IMR-90 (cell line): ENCODE results near the gene SPEF2. TPM values are rescaled to one million over a fixed set of nuclear protein-coding genes. Genes with fewer than 3 reads are reported as not detected.

Source experiments
- ATAC-seq: fragments of 200-7000 bp; cut with Tn5 transposase; 2 replicates; pipeline ENCODE4 v1.9.1; 2020; ENCODE audit warnings: low read depth, mild to moderate bottlenecking, moderate library complexity
- BruUV-seq: library from RNA; stranded (reverse); fragments of 400-500 nt; replicated peaks from 2 replicates; lab custom pipeline; 2021; lab: Mats Ljungman, UMichigan
- CTCF ChIA-PET: fragments of 300-600 bp; formaldehyde crosslinking; extraction: SDS; loops from one replicate; lab custom pipeline; 2021; ENCODE audit warnings: antibody characterized with exemption; lab: Yijun Ruan, JAX
- POLR2A ChIA-PET: fragments of 300-600 bp; sonication (Branson Sonifier 250); formaldehyde crosslinking; loops from one replicate; lab custom pipeline; 2022; ENCODE audit warnings: antibody characterized with exemption; ENCODE audit not compliant: unreplicated experiment; lab: Charles Lee
- DNase-seq: peaks from one replicate; pipeline ENCODE4 v3.0.0; 2013
- H2AFZ ChIP-seq: replicated peaks from 2 replicates; pipeline ENCODE3; 2013; ENCODE audit warnings: low read length, mild to moderate bottlenecking; ENCODE audit not compliant: poor library complexity
- H2AK5ac ChIP-seq: 2 replicates; pipeline ENCODE4 v1.6.1; 2013; ENCODE audit warnings: low read depth, low read length, inconsistent platforms
- H2AK9ac ChIP-seq: replicated peaks from 2 replicates; pipeline ENCODE3; 2013; ENCODE audit warnings: mild to moderate bottlenecking, low read depth, low read length, moderate library complexity; ENCODE audit not compliant: poor library complexity
- H2BK120ac ChIP-seq: 2 replicates; pipeline ENCODE4 v1.6.1; 2013; ENCODE audit warnings: low read depth, low read length, inconsistent platforms
- H2BK15ac ChIP-seq: 3 replicates; pipeline ENCODE4 v1.6.1; 2013; ENCODE audit warnings: low read depth, low read length, inconsistent platforms
- H2BK20ac ChIP-seq: 2 replicates; pipeline ENCODE4 v1.6.1; 2013; ENCODE audit warnings: low read depth, mild to moderate bottlenecking, inconsistent platforms, low read length, moderate library complexity
- H2BK5ac ChIP-seq: 2 replicates; pipeline ENCODE4 v1.6.1; 2013; ENCODE audit warnings: mild to moderate bottlenecking, low read depth, low read length, inconsistent platforms; ENCODE audit not compliant: poor library complexity, severe bottlenecking
- H3K14ac ChIP-seq: replicated peaks from 2 replicates; pipeline ENCODE4 v1.6.1; 2013; ENCODE audit warnings: low read depth, low read length, inconsistent platforms
- H3K18ac ChIP-seq: 2 replicates; pipeline ENCODE4 v1.6.1; 2013; ENCODE audit warnings: low read depth, low read length, control low read depth
- H3K23ac ChIP-seq: 2 replicates; pipeline ENCODE4 v1.6.1; 2013; ENCODE audit warnings: low read depth, low read length, inconsistent platforms
- H3K27ac ChIP-seq: 2 replicates; pipeline ENCODE4 v1.5.1; 2013; ENCODE audit warnings: mild to moderate bottlenecking, control low read depth, low read length; ENCODE audit not compliant: insufficient read depth
- H3K27me3 ChIP-seq: 2 replicates; pipeline ENCODE4 v1.6.1; 2013; ENCODE audit warnings: low read length; ENCODE audit not compliant: control insufficient read depth, insufficient read depth
- H3K36me3 ChIP-seq: 2 replicates; pipeline ENCODE4 v1.6.1; 2013; ENCODE audit warnings: low read length, mixed read lengths; ENCODE audit not compliant: control insufficient read depth, insufficient read depth
- H3K4ac ChIP-seq: 2 replicates; pipeline ENCODE4 v1.6.1; 2013; ENCODE audit warnings: low read depth, low read length, inconsistent platforms
- H3K4me1 ChIP-seq: 2 replicates; pipeline ENCODE4 v1.6.1; 2013; ENCODE audit warnings: low read length, mixed read lengths; ENCODE audit not compliant: control insufficient read depth, insufficient read depth
- H3K4me2 ChIP-seq: 2 replicates; pipeline ENCODE4 v1.6.1; 2013; ENCODE audit warnings: low read depth, mild to moderate bottlenecking, control low read depth, low read length, moderate library complexity
- H3K4me3 ChIP-seq: 2 replicates; pipeline ENCODE4 v1.5.1; 2013; ENCODE audit warnings: low read depth, mild to moderate bottlenecking, control low read depth, low read length, moderate library complexity; ENCODE audit not compliant: insufficient read depth
- H3K56ac ChIP-seq: 2 replicates; pipeline ENCODE4 v1.6.1; 2013; ENCODE audit warnings: low read length, inconsistent platforms; ENCODE audit not compliant: insufficient read depth; ENCODE audit errors: extremely low read depth
- H3K79me1 ChIP-seq, 2 experiments: 2 replicates each; pipeline ENCODE4 v1.6.1; 2013; ENCODE audit warnings: low read length in 2 of 2, inconsistent platforms in 1 of 2, low read depth in 1 of 2
- H3K9ac ChIP-seq: 2 replicates; pipeline ENCODE4 v1.6.1; 2013; ENCODE audit warnings: low read depth, low read length, control low read depth
- H3K9me1 ChIP-seq: 2 replicates; pipeline ENCODE4 v1.6.1; 2013; ENCODE audit warnings: low read length, inconsistent platforms; ENCODE audit not compliant: insufficient read depth
- H3K9me3 ChIP-seq: 2 replicates; pipeline ENCODE4 v1.6.1; 2013; ENCODE audit warnings: low read length; ENCODE audit not compliant: control insufficient read depth, insufficient read depth
- H4K20me1 ChIP-seq: 2 replicates; pipeline ENCODE4 v1.6.1; 2013; ENCODE audit warnings: low read length, inconsistent platforms; ENCODE audit not compliant: insufficient read depth
- H4K5ac ChIP-seq: 2 replicates; pipeline ENCODE4 v1.6.1; 2013; ENCODE audit warnings: mild to moderate bottlenecking, low read depth, low read length, control low read depth
- H4K8ac ChIP-seq, 2 experiments: 2 replicates each; pipeline ENCODE4 v1.6.1; 2013; ENCODE audit warnings: low read depth in 2 of 2, low read length in 2 of 2, control low read depth in 1 of 2, inconsistent platforms in 1 of 2
- H4K91ac ChIP-seq: 2 replicates; pipeline ENCODE4 v1.6.1; 2013; ENCODE audit warnings: low read depth, low read length, inconsistent platforms; ENCODE audit not compliant: insufficient read depth
- BHLHE40 ChIP-seq: fragments of 150-350 bp; IDR thresholded peaks from 2 replicates; pipeline ENCODE4 v1.6.1; 2016; ENCODE audit warnings: mild to moderate bottlenecking, low read depth, low read length
- FOS ChIP-seq: fragments of 150-350 bp; IDR thresholded peaks from 2 replicates; pipeline ENCODE4 v1.6.1; 2016; ENCODE audit warnings: low read depth, low read length
- MXI1 ChIP-seq: IDR thresholded peaks from 2 replicates; pipeline ENCODE4 v1.6.1; 2012; ENCODE audit warnings: low read depth, mild to moderate bottlenecking, low read length, moderate library complexity, borderline replicate concordance
- NFE2L2 ChIP-seq: fragments of 150-350 bp; IDR thresholded peaks from 2 replicates; pipeline ENCODE4 v1.6.1; 2016; ENCODE audit warnings: low read depth, mild to moderate bottlenecking, low read length
- SMC3 ChIP-seq: fragments of 150-350 bp; IDR thresholded peaks from 2 replicates; pipeline ENCODE4 v1.6.1; 2016; ENCODE audit warnings: low read depth, mild to moderate bottlenecking, antibody characterized with exemption, low read length, moderate library complexity
- dilution Hi-C: fragments of 300-500 bp; cut with HindIII; formaldehyde crosslinking; loops from one replicate; pipeline ENCODE4 v1.14.3; 2018; ENCODE audit warnings: low sequenced_read_pairs; ENCODE audit not compliant: unreplicated experiment
- in situ Hi-C: fragments of 300-500 bp; cut with MboI; formaldehyde crosslinking; loops from 3 replicates; pipeline ENCODE4 v1.14.3; 2019; ENCODE audit warnings: low sequenced_read_pairs, inconsistent platforms, mixed read lengths
- intact Hi-C: fragments of 100-400 bp; cut with micrococcal nuclease; formaldehyde crosslinking; loops from 2 replicates; pipeline ENCODE4 v1.10.0; 2022
- polyA plus RNA-seq, 3 experiments: library from polyadenylated mRNA; depleted of rRNA; stranded (reverse); fragments of >200 nt; gene quantifications; 2 replicates each; pipeline ENCODE4 v1.2.3, GENCODE V29; 2012; ENCODE audit warnings: low replicate concordance in 1 of 3
- total RNA-seq: library from RNA; depleted of rRNA; stranded (reverse); fragments of >200 nt; gene quantifications from 2 replicates; pipeline ENCODE4 v1.2.3, GENCODE V29; 2012

Gene SPEF2
- total and polyA plus RNA-seq, 2 of the 4 experiments (the other 2 are of a cell fraction) = 1.7 to 2.3 TPM

GRCh38 chr5:35804841-35805240 is 187.2 kb downstream of the SPEF2 start:
- no peak overlapping the region for H2AFZ ChIP-seq
- ChIA-PET POLR2A (no interaction called here), CTCF (interaction anchor here (1.2 kb wide), 1 partner anchor 120 kb away, joined by 3 read pairs; no protein-coding TSS in a partner anchor)
- no peak for TF ChIP-seq SMC3
- TF ChIP-seq FOS = no peak
- TF ChIP-seq MXI1 = no peak
- TF ChIP-seq BHLHE40 = no peak
- no peak for TF ChIP-seq NFE2L2
- no peak overlapping the region for H2BK120ac ChIP-seq
- H4K8ac ChIP-seq = no peak overlapping the region
- no peaks in the 10 kb centered on the region for H4K20me1 ChIP-seq
- no peak overlapping the region for H3K56ac ChIP-seq
- no peak overlapping the region for H3K9ac ChIP-seq
- H3K4me2 ChIP-seq = no peak overlapping the region
- no peak overlapping the region for H3K18ac ChIP-seq
- no peaks in the 10 kb centered on the region; the same call in 1 of the 2 replicates for H3K9me1 ChIP-seq
- no peaks in the 10 kb centered on the region for H3K36me3 ChIP-seq
- no TSS peak for BruUV-seq
- H2BK5ac ChIP-seq = no peak overlapping the region
- DNase-seq (no peak), ATAC-seq (no peak)
- H3K27me3 ChIP-seq = no peaks in the 10 kb centered on the region
- no peak overlapping the region for H2AK5ac ChIP-seq
- no peak overlapping the region for H4K91ac ChIP-seq
- H3K14ac ChIP-seq = no peak overlapping the region
- no peaks in the 10 kb centered on the region for H3K9me3 ChIP-seq
- H3K4me1 ChIP-seq = peaks cover 5% of the 10 kb centered on the region
- no peak overlapping the region for H2AK9ac ChIP-seq
- H3K4me3 ChIP-seq = no peak overlapping the region
- no peak overlapping the region for H3K23ac ChIP-seq
- H3K4ac ChIP-seq = no peak overlapping the region
- dilution Hi-C loops (no loop called here), intact Hi-C loops (no loop called here), in situ Hi-C loops (no loop called here)
- H3K79me1 ChIP-seq = no peaks in the 10 kb centered on the region
- no peak overlapping the region for H3K27ac ChIP-seq
- H4K5ac ChIP-seq = no peak overlapping the region
- no peak overlapping the region for H2BK15ac ChIP-seq
- no peak overlapping the region for H2BK20ac ChIP-seq
